LNCaP clone FGC (cell line): ENCODE data around the gene NLRP11.

Experiments
- DNase-seq: peaks from one replicate; pipeline ENCODE4 v3.0.0-alpha.2; 2011; ENCODE audit warnings: low read depth
- H3K4me3 ChIP-seq: 2 replicates; pipeline ENCODE4 v1.5.1; 2011; ENCODE audit warnings: mild to moderate bottlenecking, low read depth, low read length, control low read depth
- TF ChIP-seq, protein P1 (sequence below): IDR thresholded peaks from 2 replicates; pipeline ENCODE4 v1.5.1; 2012; ENCODE audit warnings: mild to moderate bottlenecking; ENCODE audit not compliant: control insufficient read depth, insufficient read depth; ENCODE audit errors: extremely low read depth

The NLRP11 gene

DNA sequence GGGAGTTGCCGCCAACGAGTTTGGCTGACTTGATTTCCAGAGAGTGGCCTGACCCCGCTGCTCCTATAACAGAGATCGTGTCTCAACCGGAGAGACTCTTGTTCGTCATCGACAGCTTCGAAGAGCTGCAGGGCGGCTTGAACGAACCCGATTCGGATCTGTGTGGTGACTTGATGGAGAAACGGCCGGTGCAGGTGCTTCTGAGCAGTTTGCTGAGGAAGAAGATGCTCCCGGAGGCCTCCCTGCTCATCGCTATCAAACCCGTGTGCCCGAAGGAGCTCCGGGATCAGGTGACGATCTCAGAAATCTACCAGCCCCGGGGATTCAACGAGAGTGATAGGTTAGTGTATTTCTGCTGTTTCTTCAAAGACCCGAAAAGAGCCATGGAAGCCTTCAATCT is 26.2 kb upstream of the NLRP11 start:
- no peak for DNase-seq
- TF ChIP-seq, protein P1, sequence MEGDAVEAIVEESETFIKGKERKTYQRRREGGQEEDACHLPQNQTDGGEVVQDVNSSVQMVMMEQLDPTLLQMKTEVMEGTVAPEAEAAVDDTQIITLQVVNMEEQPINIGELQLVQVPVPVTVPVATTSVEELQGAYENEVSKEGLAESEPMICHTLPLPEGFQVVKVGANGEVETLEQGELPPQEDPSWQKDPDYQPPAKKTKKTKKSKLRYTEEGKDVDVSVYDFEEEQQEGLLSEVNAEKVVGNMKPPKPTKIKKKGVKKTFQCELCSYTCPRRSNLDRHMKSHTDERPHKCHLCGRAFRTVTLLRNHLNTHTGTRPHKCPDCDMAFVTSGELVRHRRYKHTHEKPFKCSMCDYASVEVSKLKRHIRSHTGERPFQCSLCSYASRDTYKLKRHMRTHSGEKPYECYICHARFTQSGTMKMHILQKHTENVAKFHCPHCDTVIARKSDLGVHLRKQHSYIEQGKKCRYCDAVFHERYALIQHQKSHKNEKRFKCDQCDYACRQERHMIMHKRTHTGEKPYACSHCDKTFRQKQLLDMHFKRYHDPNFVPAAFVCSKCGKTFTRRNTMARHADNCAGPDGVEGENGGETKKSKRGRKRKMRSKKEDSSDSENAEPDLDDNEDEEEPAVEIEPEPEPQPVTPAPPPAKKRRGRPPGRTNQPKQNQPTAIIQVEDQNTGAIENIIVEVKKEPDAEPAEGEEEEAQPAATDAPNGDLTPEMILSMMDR: no peak
- H3K4me3 ChIP-seq: no peak overlapping the region

DNA sequence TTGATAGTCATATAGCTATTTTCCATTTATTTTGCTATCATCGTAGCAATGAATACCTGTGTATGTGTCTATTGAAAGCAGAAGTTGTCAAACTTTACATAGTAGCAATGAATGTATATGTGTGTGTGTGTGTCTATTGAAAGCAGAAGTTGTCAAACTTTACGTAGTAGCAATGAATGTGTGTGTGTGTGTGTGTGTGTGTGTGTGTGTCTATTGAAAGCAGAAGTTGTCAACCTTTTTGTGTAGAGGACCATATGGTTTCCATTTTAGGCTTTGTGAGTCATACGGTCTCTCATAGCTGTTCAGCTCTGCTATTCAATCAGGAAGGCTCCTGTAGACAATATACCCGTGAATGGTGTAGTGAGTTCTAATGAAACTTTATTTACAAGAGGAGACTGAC is 25.4 kb upstream of the NLRP11 start:
- DNase-seq: no peak
- no peak overlapping the region for H3K4me3 ChIP-seq
- TF ChIP-seq, protein P1: no peak

DNA sequence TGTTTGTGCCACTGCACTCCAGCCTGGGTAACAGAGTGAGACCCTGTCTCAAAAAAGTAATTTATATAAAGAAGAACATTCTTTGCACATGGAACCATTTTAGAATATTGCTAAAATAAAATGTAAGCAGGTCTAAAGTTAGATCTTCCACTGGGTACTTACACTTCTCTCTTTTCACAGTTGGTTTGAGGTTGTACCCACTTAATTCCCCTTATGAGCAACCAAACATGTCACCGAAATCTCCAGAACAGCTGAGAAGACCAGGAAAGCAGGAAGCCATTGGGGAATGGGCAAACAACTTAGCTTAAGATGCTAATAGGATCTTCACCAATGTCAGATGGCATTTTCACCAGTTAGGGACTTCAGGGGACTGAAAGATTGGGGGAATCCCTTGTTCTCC is 23.4 kb upstream of the NLRP11 start:
- TF ChIP-seq, protein P1: no peak
- no peak for DNase-seq
- no peak overlapping the region for H3K4me3 ChIP-seq

DNA sequence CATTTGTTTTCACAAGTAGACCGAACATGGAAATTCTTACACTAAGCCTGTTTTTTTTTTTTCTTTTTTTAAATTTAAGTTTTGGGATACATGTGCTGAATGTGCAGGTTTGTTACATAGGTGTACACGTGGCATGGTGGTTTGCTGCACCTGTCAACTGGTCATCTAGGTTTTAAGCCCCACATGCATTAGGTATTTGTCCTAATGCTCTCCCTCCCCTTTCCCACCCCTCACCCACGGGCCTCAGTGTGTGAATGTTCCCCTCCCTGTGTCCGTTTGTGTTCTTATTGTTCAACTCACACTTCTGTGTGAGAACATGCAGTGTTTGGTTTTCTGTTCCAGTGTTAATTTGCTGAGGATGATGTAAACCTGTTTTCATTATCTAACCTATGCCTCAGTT is 7.1 kb upstream of the NLRP11 start:
- no peak overlapping the region for H3K4me3 ChIP-seq
- TF ChIP-seq, protein P1: no peak
- DNase-seq: no peak

DNA sequence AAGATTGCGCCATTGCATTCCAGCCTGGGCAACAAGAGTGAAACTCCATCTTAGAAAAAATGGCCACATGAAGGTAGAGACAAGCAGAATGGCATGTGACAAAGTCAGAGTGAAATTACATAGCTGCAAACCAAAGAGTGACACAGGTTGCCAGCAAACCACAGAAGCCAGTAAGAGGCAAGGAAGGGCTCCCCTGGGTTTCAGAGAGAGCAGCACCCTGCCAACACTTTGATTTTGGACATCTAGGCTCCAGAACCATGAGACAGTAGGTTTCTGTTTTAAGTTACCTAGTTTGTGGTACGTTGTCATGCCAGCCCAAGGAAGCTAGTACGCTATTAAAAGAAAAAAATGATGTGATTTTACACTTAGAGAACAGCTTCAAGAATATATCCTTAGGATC is 6.5 kb upstream of the NLRP11 start:
- TF ChIP-seq, protein P1: no peak
- no peak for DNase-seq

DNA sequence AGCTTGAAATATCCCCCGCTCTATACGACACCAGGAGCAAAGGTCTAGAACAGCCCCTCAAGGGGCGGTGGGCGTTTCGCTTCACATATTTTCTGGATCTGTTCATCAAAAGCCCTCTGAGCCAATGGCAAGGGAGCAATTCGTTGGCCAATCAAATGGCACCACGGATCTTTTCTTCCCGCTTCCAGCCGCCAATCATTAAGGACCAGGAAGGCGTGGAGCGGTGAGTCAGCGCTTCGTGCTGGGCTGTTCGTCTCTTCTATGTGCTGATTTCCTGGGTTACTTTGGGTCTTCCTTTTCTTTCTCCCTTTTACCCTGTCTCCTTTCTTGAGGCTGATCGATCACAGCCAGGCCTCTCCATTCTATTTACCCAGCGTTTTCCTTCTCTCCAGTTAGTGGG is 4.5 kb upstream of the NLRP11 start, which contains the start of gene NLRP4:
NLRP4 (plus strand) TSS at position 201 of the 400 bp plus-strand sequence. CDS start 15,541 bp downstream, outside the sequence.
- H3K4me3 ChIP-seq: no peak within 1 kb of the TSS
- TF ChIP-seq, protein P1: no peak
- DNase-seq: no peak

More for the DNA sequence above, 6.5 kb upstream of the NLRP11 start:
- H3K4me3 ChIP-seq: no peak overlapping the region

DNA sequence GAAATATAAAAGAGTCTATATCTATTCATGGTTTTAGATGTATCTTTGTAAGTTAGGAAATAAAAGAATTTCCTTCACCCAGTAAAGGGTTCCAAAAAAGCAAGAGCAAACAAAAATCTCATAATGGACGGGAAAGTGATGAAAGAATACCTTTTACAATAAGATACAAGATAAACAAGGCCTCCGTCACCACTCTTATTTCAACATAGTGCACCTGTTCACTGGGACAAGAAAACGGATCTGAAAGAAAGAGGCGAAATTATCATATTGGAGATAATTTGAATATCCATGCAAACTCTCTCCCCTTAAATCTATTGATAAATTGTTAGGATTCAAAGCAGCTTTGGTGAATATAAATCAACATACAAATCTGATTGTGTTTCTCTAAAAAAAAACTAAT is 877 bp upstream of the NLRP11 start:
- no peak overlapping the region for H3K4me3 ChIP-seq

More for the DNA sequence above, 877 bp upstream of the NLRP11 start:
- TF ChIP-seq, protein P1: no peak
- DNase-seq: no peak
